Mucosa of descending colon (tissue), 3 donors: Measurements from ENCODE around the gene CHD6. TPM values are rescaled to one million over a fixed set of nuclear protein-coding genes. Genes with fewer than 3 reads are reported as not detected.

Source experiments
- ATAC-seq: fragments of 200-7000 bp; cut with Tn5 transposase; one replicate; pipeline ENCODE4 v1.9.1; 2020; ENCODE audit warnings: mild to moderate bottlenecking, moderate library complexity
- DNase-seq, 3 donors: peaks; one replicate each; pipeline ENCODE4 v3.0.0-alpha.2; 2020
- H3K36me3 ChIP-seq: fragments of 200-600 bp; one replicate; pipeline ENCODE4 v1.8.0; 2021; ENCODE audit warnings: low read depth, mild to moderate bottlenecking
- H3K4me1 ChIP-seq: fragments of 200-600 bp; one replicate; pipeline ENCODE4 v1.8.0; 2021; ENCODE audit warnings: low read depth, mild to moderate bottlenecking
- H3K4me3 ChIP-seq: fragments of 200-600 bp; one replicate; pipeline ENCODE4 v1.8.0; 2021; ENCODE audit warnings: mild to moderate bottlenecking
- H3K9me3 ChIP-seq: fragments of 200-600 bp; one replicate; pipeline ENCODE4 v1.8.0; 2021; ENCODE audit warnings: mild to moderate bottlenecking
- intact Hi-C, 2 donors: fragments of 100-400 bp; cut with DNase I in 1 of 2; cut with micrococcal nuclease in 1 of 2; formaldehyde crosslinking; loops; one replicate each; pipeline versions ENCODE4 v1.11.0 to v1.11.1; 2022; cut with DNase I, micrococcal nuclease
- total RNA-seq, 3 donors: library from RNA; stranded (reverse); fragmentation: NEBNext Ultra II Directional in 2 of 3; extraction: Animal tissue kit (Norgen Biotek cat#: 25700) in 2 of 3; gene quantifications; one replicate each; pipeline versions ENCODE4 v1.2.1 to v1.2.4, GENCODE V29; 2021 to 2023
- TF ChIP-seq, protein P1 (sequence below): fragments of 200-600 bp; IDR thresholded peaks from one replicate; pipeline ENCODE4 v1.8.0; 2022; ENCODE audit warnings: antibody characterized with exemption, mild to moderate bottlenecking
- donor health status: DM: no; HTN: no; CAD: no; lungs with moderate emphysema.
- donor health status: DM: no; HTN: no; CAD: no.
- donor health status: DM: no; HTN: yes; CAD: no.

CHD6 gene
- total RNA-seq, 3 donors from 2014 or later: 33.8 to 53.6 (median 43.8) TPM

DNA sequence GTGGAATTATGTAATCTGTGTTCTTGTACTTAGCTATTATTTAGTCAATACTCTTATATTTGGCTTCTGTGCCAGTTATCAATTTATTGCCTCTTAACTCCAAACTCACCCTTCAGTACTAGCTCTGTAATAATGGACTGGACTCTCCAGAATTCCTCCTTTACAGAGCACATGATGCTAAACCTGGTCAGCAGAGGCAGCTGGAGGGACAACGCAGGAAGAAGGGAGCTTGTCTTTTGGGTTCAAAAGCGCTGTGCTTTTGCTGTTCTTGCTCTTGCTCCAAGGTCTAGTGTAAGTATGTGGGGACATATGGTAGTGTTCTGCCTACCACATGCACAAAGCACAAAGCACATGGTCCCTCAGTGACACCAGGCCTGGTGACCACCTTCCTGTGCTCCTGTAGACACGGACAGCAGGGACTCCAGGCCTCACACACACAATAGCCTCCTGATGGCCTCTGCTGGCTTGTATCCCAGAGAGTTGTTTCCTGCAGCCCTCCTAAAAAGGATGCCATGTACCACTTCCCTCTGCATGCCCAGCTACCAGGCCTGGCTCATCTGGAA is 46.1 kb downstream of the CHD6 start:
- H3K36me3 ChIP-seq: no peaks in the 10 kb centered on the region
- no peak overlapping the region for H3K4me3 ChIP-seq
- H3K4me1 ChIP-seq: peaks cover 6% of the 10 kb centered on the region
- ATAC-seq (no peak), DNase-seq (peak in 1 of 3 donors; percentile 34)
- TF ChIP-seq, protein P1, sequence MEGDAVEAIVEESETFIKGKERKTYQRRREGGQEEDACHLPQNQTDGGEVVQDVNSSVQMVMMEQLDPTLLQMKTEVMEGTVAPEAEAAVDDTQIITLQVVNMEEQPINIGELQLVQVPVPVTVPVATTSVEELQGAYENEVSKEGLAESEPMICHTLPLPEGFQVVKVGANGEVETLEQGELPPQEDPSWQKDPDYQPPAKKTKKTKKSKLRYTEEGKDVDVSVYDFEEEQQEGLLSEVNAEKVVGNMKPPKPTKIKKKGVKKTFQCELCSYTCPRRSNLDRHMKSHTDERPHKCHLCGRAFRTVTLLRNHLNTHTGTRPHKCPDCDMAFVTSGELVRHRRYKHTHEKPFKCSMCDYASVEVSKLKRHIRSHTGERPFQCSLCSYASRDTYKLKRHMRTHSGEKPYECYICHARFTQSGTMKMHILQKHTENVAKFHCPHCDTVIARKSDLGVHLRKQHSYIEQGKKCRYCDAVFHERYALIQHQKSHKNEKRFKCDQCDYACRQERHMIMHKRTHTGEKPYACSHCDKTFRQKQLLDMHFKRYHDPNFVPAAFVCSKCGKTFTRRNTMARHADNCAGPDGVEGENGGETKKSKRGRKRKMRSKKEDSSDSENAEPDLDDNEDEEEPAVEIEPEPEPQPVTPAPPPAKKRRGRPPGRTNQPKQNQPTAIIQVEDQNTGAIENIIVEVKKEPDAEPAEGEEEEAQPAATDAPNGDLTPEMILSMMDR: no peak
- peaks cover 6% of the 10 kb centered on the region for H3K9me3 ChIP-seq
- intact Hi-C loops: no loop called here

DNA sequence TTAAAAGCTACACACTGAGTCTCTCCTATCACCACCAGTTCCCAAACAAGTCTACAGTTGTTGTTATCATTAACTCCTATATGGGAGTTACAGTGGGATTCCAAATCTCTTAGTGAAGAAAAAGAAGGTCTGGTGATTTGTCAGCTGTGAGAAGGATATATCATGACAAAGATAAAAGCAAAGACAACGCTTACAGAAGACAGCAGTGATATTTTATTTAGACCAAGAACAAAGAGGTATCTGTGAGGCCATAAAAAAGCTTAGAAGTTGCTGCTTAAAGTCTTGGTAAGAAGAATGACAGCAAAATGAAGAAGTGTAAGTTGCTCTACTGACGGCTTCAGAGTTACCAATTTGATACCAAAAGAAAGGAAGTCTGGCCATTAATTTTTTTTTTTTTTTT is 47.2 kb downstream of the CHD6 start:
- H3K4me3 ChIP-seq: no peak overlapping the region
- TF ChIP-seq, protein P1: no peak
- no peak for ATAC-seq
- peaks cover 6% of the 10 kb centered on the region for H3K4me1 ChIP-seq
- no peaks in the 10 kb centered on the region for H3K36me3 ChIP-seq
- H3K9me3 ChIP-seq: peaks cover 6% of the 10 kb centered on the region
- DNase-seq: no peak
- intact Hi-C loops: no loop called here

DNA sequence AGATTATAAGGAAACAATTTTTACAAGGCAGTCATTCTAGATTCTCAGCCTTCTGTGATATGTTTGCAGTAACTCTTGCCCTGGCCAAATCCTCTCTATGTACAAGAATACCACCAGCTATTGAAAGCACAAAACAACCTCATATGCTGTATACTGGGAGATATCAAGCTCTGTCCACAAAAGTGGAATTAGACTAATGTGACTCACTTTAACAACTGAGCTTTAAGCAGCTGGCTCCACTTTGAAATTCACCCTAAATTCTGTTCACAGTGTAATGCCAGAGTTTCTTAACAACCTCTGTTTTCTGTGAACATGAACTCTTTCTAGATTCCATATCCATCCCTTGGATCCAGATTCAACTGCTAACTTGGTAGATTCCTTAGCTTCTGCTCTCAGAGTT is 47.6 kb downstream of the CHD6 start:
- DNase-seq (no peak), ATAC-seq (peak; percentile 47)
- intact Hi-C loops: no loop called here
- Histone ChIP-seq H3K4me1 (peaks cover 6% of the 10 kb centered on the region), H3K4me3 (no peak overlapping the region), H3K9me3 (peaks cover 6% of the 10 kb centered on the region), H3K36me3 (no peaks in the 10 kb centered on the region)
- TF ChIP-seq, protein P1: no peak

DNA sequence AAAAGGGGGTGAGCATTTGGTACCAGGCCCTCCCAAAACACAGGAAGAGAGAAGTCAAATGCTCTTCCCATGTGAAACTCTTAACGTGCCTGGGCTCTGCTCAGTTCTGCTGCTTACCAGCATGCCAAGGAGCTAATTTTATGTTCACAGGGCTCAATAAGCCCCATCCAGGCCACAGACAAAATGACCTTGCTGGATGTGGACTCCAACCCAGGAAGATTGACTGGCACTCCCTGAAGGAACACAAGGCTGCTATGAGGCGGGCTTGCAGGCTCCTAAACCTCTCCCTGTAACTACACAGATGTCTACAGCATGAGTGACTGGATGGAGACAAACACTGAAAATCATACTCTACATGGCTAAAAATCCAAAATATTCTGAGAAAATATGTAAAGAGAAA is 50.6 kb downstream of the CHD6 start:
- no peaks in the 10 kb centered on the region for H3K9me3 ChIP-seq
- intact Hi-C loops: no loop called here
- H3K4me1 ChIP-seq: peaks cover 6% of the 10 kb centered on the region
- H3K4me3 ChIP-seq: no peak overlapping the region
- ATAC-seq (peak; percentile 70), DNase-seq (peak in 1 of 3 donors; percentile 16)
- H3K36me3 ChIP-seq: no peaks in the 10 kb centered on the region
- TF ChIP-seq, protein P1: no peak

DNA sequence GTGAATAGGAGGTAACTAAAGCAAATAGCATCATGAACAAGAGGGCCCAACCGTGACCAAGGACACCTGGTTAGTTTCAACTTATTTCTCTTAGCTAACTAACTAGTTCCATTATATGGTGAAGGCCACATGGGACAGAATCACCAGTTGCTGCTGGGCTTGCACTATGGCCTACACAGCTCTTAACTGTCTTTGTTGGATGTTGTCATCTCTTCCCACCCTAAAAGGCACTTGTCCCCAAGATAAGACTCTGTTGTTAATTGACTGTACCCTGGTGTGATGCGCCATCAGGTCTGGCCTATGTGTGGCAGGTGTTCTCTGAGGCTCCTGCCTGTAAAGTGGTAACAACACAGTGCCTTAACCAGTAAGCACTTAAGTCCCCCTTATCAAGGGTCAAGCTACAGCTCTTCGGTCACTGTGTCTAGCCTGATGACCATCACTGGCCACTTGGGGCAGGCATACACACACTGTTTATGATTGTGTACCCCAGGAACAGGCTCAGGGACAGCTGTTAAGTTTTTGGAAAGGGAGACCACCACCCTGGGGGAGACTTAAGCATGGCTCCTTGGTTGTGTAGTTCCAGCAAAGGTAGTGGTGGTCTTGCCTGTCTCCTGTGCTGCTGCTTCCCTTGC is 51.2 kb downstream of the CHD6 start:
- H3K36me3 ChIP-seq: no peaks in the 10 kb centered on the region
- TF ChIP-seq, protein P1: no peak
- no peaks in the 10 kb centered on the region for H3K9me3 ChIP-seq
- ATAC-seq (no peak), DNase-seq (no peak)
- intact Hi-C loops: no loop called here
- no peak overlapping the region for H3K4me3 ChIP-seq
- peaks cover 6% of the 10 kb centered on the region for H3K4me1 ChIP-seq
